ENCODE data around the gene ALAS1. TPM values are rescaled to one million over a fixed set of nuclear protein-coding genes. Genes with fewer than 3 reads are reported as not detected.

Gene ALAS1
- total and polyA plus RNA-seq, 9 of the 15 experiments (the other 6 are each of a cell fraction or from before 2014, with no cell fraction given) = 21.4 to 49.5 (median 34.4) TPM

DNA sequence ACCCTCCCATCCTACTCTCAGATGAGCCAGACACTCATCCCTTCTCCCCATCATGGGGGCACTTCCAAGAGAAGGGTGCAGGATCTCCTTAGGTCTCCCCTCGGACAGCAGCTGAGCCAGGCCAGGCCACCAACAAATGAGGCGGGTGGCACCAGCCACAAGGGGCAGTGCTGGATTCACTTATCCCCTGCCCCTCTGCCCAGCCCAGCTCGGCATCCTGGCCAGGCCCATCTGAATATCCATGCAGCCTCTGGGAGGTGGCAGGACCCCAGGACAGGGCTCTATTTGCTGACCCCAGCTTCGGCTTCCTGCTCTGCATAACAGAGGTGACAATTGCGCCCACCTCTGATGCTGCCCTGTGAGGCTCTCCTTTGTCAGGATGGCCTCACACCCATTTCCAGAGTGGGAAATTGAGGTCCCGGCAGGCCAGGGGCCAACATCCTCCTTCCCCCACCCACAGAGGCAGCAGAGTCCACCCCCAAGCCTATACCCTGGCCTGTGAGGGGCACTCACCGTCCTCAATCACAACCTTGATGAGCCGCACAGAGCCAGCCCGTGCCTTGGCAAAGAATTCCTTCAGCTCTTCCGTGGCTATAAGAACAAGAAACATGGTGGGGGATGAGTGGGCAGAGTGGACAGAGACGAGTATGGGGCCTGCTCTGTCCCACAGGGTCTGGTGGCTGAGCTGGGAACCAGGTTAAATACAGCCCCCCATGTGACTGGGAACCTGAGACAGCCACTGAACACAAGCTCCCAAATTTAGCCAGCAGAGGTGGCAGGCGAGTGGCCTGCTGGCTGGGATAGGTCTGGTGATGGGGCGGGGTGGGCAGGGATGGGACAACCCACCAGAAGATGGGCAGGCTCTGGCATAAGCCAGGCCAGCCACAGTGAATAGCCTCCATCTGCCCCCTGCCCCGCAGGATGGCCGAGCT is 36.8 kb downstream of the ALAS1 start:
- ATAC-seq (no peak), FAIRE-seq (no peak), DNase-seq (ENCODE audit: extremely low read depth in 1 of 4, low spot score in 3 of 4) (no peak)
- CTCF ChIA-PET (ENCODE audit: low intra/inter-chr PET ratio) = no interaction called here
- Histone ChIP-seq H3K4me3 (no peak overlapping the region), H2AFZ (ENCODE audit: low read depth, low read length) (no peak overlapping the region), H3K9ac (ENCODE audit: insufficient read depth in 1 of 2, low read depth in 2 of 2, low read length in 2 of 2) (no peak overlapping the region; a peak in 2 of 4 replicates), H3K79me2 (ENCODE audit: control insufficient read depth, insufficient read depth, low read length) (peaks cover 40% of the 10 kb centered on the region), H3K36me3 (ENCODE audit: control insufficient read depth, insufficient read depth, low read length) (peaks cover 24% of the 10 kb centered on the region; the same call in 2 of the 3 replicates), H3K27me3 (ENCODE audit: control insufficient read depth in 2 of 2, insufficient read depth in 2 of 2, low read length in 2 of 2) (no peaks in the 10 kb centered on the region), H4K20me1 (replicated peaks; ENCODE audit: control insufficient read depth, insufficient read depth, low read length) (no peaks in the 10 kb centered on the region; the same call in 1 of the 2 replicates), H3K4me2 (ENCODE audit: insufficient read depth, low read length) (no peak overlapping the region), H3K9me1 (ENCODE audit: control insufficient read depth, insufficient read depth, low read length) (no peaks in the 10 kb centered on the region), H3K9me3 (replicated peaks; ENCODE audit: control insufficient read depth, insufficient read depth, low read depth, low read length) (no peaks in the 10 kb centered on the region), H3K27ac (ENCODE audit: extremely low read depth, low read depth, low read length) (no peak overlapping the region), H3K4me1 (replicated peaks in 1 of 2; ENCODE audit: control insufficient read depth in 2 of 2, insufficient read depth in 2 of 2, low read length in 2 of 2) (peaks cover 19 to 56% of the 10 kb centered on the region in 2 experiments; a peak in 4 of 5 replicates)
- TF ChIP-seq CREM (IDR thresholded peaks at IDR 0.05; ENCODE audit: low read depth) = no peak
- TF ChIP-seq HMGN3 (IDR thresholded peaks at IDR 0.05; ENCODE audit: borderline replicate concordance, extremely low read depth, insufficient read length, low read depth, low read length) = no peak
- no peak for TF ChIP-seq ZNF174 (CRISPR knock-in tag; IDR thresholded peaks at IDR 0.05)
- TF ChIP-seq ZNF436 (CRISPR knock-in tag; IDR thresholded peaks at IDR 0.05) = no peak
- TF ChIP-seq DIDO1 (tag; IDR thresholded peaks at IDR 0.05; ENCODE audit: low read depth) = no peak
- no peak for TF ChIP-seq HLTF (IDR thresholded peaks at IDR 0.05)
- no peak for TF ChIP-seq RFX7 (CRISPR knock-in tag; IDR thresholded peaks at IDR 0.05)
- TF ChIP-seq SMARCB1 (IDR thresholded peaks at IDR 0.05; ENCODE audit: insufficient read length, low read depth) = no peak
- TF ChIP-seq, protein P1, sequence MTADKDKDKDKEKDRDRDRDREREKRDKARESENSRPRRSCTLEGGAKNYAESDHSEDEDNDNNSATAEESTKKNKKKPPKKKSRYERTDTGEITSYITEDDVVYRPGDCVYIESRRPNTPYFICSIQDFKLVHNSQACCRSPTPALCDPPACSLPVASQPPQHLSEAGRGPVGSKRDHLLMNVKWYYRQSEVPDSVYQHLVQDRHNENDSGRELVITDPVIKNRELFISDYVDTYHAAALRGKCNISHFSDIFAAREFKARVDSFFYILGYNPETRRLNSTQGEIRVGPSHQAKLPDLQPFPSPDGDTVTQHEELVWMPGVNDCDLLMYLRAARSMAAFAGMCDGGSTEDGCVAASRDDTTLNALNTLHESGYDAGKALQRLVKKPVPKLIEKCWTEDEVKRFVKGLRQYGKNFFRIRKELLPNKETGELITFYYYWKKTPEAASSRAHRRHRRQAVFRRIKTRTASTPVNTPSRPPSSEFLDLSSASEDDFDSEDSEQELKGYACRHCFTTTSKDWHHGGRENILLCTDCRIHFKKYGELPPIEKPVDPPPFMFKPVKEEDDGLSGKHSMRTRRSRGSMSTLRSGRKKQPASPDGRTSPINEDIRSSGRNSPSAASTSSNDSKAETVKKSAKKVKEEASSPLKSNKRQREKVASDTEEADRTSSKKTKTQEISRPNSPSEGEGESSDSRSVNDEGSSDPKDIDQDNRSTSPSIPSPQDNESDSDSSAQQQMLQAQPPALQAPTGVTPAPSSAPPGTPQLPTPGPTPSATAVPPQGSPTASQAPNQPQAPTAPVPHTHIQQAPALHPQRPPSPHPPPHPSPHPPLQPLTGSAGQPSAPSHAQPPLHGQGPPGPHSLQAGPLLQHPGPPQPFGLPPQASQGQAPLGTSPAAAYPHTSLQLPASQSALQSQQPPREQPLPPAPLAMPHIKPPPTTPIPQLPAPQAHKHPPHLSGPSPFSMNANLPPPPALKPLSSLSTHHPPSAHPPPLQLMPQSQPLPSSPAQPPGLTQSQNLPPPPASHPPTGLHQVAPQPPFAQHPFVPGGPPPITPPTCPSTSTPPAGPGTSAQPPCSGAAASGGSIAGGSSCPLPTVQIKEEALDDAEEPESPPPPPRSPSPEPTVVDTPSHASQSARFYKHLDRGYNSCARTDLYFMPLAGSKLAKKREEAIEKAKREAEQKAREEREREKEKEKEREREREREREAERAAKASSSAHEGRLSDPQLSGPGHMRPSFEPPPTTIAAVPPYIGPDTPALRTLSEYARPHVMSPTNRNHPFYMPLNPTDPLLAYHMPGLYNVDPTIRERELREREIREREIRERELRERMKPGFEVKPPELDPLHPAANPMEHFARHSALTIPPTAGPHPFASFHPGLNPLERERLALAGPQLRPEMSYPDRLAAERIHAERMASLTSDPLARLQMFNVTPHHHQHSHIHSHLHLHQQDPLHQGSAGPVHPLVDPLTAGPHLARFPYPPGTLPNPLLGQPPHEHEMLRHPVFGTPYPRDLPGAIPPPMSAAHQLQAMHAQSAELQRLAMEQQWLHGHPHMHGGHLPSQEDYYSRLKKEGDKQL (CRISPR knock-in tag; IDR thresholded peaks at IDR 0.05; ENCODE audit: borderline replicate concordance) = no peak
- TF ChIP-seq ZNF347 (CRISPR knock-in tag; IDR thresholded peaks at IDR 0.05; ENCODE audit: low read depth) = no peak
- no peak for TF ChIP-seq IRF2 (CRISPR knock-in tag; IDR thresholded peaks at IDR 0.05)
- BruUV-seq (replicated peaks) = no TSS peak
- POLR2A ChIA-PET = interaction anchor here (0.6 to 1.2 kb wide), 6 partner anchors 8 to 209 kb away, joined by 3 read pairs; partner anchors contain the start of gene GLYCTK
- in situ Hi-C loops (cut with MboI) (no loop called here), intact Hi-C loops (cut with micrococcal nuclease) (loop anchor here (5.0 kb wide), 1 partner anchor 103 kb away; no protein-coding TSS in a partner anchor)
- WGBS (ENCODE audit: insufficient coverage, low coverage, missing lambda C conversion rate) = 79% methylated on average over 12 of the region's 15 CpGs

Measured in K562 (cell line).